HepG2 (cell line): ENCODE results near the gene CALM1. TPM values are rescaled to one million over a fixed set of nuclear protein-coding genes. Genes with fewer than 3 reads are reported as not detected.

Source experiments
- BCL6 ChIP-seq: IDR thresholded peaks from 2 replicates; pipeline ENCODE4 v1.6.1; 2016; ENCODE audit warnings: missing genetic modification reagents, missing compliant biosample characterization
- CBX5 ChIP-seq: sonication (generic); formaldehyde crosslinking; IDR thresholded peaks from 2 replicates; pipeline ENCODE4 v1.4.0; 2020; ENCODE audit warnings: missing genetic modification reagents, borderline replicate concordance
- CREM ChIP-seq, 2 experiments: sonication (generic) in 1 of 2; formaldehyde crosslinking in 1 of 2; IDR thresholded peaks; 2 replicates each; pipeline versions ENCODE4 v1.4.0 to v1.6.1; 2016 to 2020; ENCODE audit warnings: antibody characterized with exemption in 1 of 2, mild to moderate bottlenecking in 1 of 2, missing genetic modification reagents in 1 of 2
- SP1 ChIP-seq, 2 experiments: fragments of 450-650 bp in 1 of 2; sonication (generic) in 1 of 2; formaldehyde crosslinking in 1 of 2; IDR thresholded peaks; 2 replicates each; pipeline versions ENCODE4 v1.4.0 to v1.6.1; 2016 to 2020; ENCODE audit warnings: missing genetic modification reagents in 1 of 2
- SP4 ChIP-seq: sonication (generic); formaldehyde crosslinking; IDR thresholded peaks from 2 replicates; pipeline ENCODE4 v1.8.1; 2023; ENCODE audit warnings: mild to moderate bottlenecking, missing genetic modification reagents
- TEAD3 ChIP-seq: optimal IDR thresholded peaks from 2 replicates; pipeline ENCODE3; 2016; ENCODE audit warnings: borderline replicate concordance
- ZFP90 ChIP-seq: sonication (generic); formaldehyde crosslinking; IDR thresholded peaks from 2 replicates; pipeline ENCODE4 v1.8.0; 2022; ENCODE audit warnings: missing genetic modification reagents, mild to moderate bottlenecking, inconsistent platforms, borderline replicate concordance
- ZNF20 ChIP-seq: sonication (generic); formaldehyde crosslinking; IDR thresholded peaks from 2 replicates; pipeline ENCODE4 v1.4.0; 2020; ENCODE audit warnings: mild to moderate bottlenecking, moderate library complexity, missing genetic modification reagents
- ZNF232 ChIP-seq: sonication (generic); formaldehyde crosslinking; IDR thresholded peaks from 2 replicates; pipeline ENCODE4 v1.4.0; 2020; ENCODE audit warnings: missing genetic modification reagents, borderline replicate concordance
- ZNF850 ChIP-seq: sonication (generic); formaldehyde crosslinking; conservative IDR thresholded peaks from 2 replicates; pipeline ENCODE4 v1.9.0; 2021; ENCODE audit warnings: mild to moderate bottlenecking, missing genetic modification reagents
- polyA plus RNA-seq, 8 experiments: library from polyadenylated mRNA; depleted of rRNA in 3 of 8; stranded (reverse) in 7 of 8; unstranded in 1 of 8; fragments of >200 nt; fragmentation: Illumina TruSeq in 4 of 8; extraction: Trizol in 4 of 8; gene quantifications; 2 replicates each; pipeline versions ENCODE4 v1.2.1 to v1.2.3, GENCODE V29; 2011 to 2016; ENCODE audit warnings: low read depth in 4 of 8, missing spikeins in 1 of 8, mixed read lengths in 1 of 8; ENCODE audit not compliant: insufficient read depth in 1 of 8
- total RNA-seq, 5 experiments: library from RNA; depleted of rRNA; stranded (reverse); fragments of >200 nt; fragmentation: Illumina TruSeq; extraction: Trizol; gene quantifications; 2 replicates each; pipeline ENCODE4 v1.2.3, GENCODE V29; 2016; ENCODE audit warnings: low read depth in 1 of 5
- TF ChIP-seq, protein P1 (sequence below): sonication (generic); formaldehyde crosslinking; IDR thresholded peaks from 2 replicates; pipeline ENCODE4 v1.5.0; 2020; ENCODE audit warnings: mild to moderate bottlenecking, missing genetic modification reagents, borderline replicate concordance
- TF ChIP-seq, protein P2 (sequence below), 2 experiments: sonication (generic) in 1 of 2; formaldehyde crosslinking in 1 of 2; IDR thresholded peaks; 2 replicates each; pipeline versions ENCODE4 v1.4.0 to v1.6.1; 2016 to 2020; ENCODE audit warnings: borderline replicate concordance in 1 of 2, low read depth in 1 of 2, mild to moderate bottlenecking in 1 of 2, missing genetic modification reagents in 1 of 2
- TF ChIP-seq, protein P3 (sequence below): sonication (generic); formaldehyde crosslinking; IDR thresholded peaks from 2 replicates; pipeline ENCODE4 v1.4.0; 2020; ENCODE audit warnings: mild to moderate bottlenecking, missing genetic modification reagents
- TF ChIP-seq, protein P4 (sequence below): sonication (generic); formaldehyde crosslinking; IDR thresholded peaks from 2 replicates; pipeline ENCODE4 v1.4.0; 2020; ENCODE audit warnings: missing genetic modification reagents

CALM1 gene
- total and polyA plus RNA-seq, 2 of the 13 experiments (the other 11 are each of a cell fraction or from before 2014, with no cell fraction given) = 110 to 238 TPM

DNA sequence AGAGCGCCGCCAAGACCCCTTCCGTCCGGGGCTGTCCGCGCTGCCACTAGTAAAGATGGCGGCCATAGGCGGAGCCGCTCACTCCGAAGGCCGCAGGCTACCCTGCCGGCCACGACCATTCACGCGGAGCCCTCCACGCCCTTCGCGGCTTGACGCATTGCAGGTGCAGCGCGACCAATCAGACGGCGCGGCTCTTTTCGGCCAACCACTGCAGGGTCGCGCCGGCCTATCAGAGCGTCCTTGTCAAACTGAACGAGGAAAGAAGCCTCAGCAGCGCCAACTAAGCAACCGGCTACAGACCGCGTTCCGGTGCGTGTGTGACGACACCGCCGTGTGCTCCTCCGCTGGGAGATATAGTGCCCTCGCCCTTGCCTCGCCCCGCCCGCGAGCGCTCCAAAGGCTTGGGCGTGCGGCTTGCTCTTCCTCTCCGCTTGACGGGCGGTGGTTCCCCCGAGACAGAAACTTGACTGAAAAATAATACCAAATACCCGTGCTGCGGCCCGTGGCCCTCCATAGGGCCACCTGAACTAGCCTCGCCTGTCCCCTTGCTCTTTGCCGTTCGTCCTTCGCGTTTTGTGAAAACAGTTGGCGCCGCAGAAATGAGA, 13.6 kb upstream of the CALM1 start (continued):
- TF ChIP-seq, protein P1, sequence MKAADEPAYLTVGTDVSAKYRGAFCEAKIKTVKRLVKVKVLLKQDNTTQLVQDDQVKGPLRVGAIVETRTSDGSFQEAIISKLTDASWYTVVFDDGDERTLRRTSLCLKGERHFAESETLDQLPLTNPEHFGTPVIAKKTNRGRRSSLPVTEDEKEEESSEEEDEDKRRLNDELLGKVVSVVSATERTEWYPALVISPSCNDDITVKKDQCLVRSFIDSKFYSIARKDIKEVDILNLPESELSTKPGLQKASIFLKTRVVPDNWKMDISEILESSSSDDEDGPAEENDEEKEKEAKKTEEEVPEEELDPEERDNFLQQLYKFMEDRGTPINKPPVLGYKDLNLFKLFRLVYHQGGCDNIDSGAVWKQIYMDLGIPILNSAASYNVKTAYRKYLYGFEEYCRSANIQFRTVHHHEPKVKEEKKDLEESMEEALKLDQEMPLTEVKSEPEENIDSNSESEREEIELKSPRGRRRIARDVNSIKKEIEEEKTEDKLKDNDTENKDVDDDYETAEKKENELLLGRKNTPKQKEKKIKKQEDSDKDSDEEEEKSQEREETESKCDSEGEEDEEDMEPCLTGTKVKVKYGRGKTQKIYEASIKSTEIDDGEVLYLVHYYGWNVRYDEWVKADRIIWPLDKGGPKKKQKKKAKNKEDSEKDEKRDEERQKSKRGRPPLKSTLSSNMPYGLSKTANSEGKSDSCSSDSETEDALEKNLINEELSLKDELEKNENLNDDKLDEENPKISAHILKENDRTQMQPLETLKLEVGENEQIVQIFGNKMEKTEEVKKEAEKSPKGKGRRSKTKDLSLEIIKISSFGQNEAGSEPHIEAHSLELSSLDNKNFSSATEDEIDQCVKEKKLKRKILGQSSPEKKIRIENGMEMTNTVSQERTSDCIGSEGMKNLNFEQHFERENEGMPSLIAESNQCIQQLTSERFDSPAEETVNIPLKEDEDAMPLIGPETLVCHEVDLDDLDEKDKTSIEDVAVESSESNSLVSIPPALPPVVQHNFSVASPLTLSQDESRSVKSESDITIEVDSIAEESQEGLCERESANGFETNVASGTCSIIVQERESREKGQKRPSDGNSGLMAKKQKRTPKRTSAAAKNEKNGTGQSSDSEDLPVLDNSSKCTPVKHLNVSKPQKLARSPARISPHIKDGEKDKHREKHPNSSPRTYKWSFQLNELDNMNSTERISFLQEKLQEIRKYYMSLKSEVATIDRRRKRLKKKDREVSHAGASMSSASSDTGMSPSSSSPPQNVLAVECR (CRISPR knock-in tag) = peak; percentile 94
- no peak for TF ChIP-seq ZFP90 (CRISPR knock-in tag)
- TF ChIP-seq CREM (IDR thresholded peaks at IDR 0.05) = peak; percentile 97
- TF ChIP-seq CREM (CRISPR knock-in tag; IDR thresholded peaks at IDR 0.05) = peak; percentile 78
- TF ChIP-seq ZNF232 (CRISPR knock-in tag) = peak; percentile 59
- peak; percentile 86 for TF ChIP-seq CBX5
- TF ChIP-seq, protein P2, sequence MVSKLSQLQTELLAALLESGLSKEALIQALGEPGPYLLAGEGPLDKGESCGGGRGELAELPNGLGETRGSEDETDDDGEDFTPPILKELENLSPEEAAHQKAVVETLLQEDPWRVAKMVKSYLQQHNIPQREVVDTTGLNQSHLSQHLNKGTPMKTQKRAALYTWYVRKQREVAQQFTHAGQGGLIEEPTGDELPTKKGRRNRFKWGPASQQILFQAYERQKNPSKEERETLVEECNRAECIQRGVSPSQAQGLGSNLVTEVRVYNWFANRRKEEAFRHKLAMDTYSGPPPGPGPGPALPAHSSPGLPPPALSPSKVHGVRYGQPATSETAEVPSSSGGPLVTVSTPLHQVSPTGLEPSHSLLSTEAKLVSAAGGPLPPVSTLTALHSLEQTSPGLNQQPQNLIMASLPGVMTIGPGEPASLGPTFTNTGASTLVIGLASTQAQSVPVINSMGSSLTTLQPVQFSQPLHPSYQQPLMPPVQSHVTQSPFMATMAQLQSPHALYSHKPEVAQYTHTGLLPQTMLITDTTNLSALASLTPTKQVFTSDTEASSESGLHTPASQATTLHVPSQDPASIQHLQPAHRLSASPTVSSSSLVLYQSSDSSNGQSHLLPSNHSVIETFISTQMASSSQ (IDR thresholded peaks at IDR 0.05; ENCODE audit: low read depth) = 0 out of 2 replicates have a peak, but pooled peaks have one; percentile 59
- TF ChIP-seq, protein P2 (CRISPR knock-in tag; IDR thresholded peaks at IDR 0.05; ENCODE audit: borderline replicate concordance) = peak; percentile 52; the same call in 1 of the 2 replicates
- peak; percentile 88 for TF ChIP-seq SP4 (CRISPR knock-in tag)
- TF ChIP-seq BCL6 (CRISPR knock-in tag) = peak; percentile 59
- TF ChIP-seq TEAD3 (CRISPR knock-in tag) = peak; percentile 88
- no peak for TF ChIP-seq ZNF20 (CRISPR knock-in tag)
- TF ChIP-seq, protein P3, sequence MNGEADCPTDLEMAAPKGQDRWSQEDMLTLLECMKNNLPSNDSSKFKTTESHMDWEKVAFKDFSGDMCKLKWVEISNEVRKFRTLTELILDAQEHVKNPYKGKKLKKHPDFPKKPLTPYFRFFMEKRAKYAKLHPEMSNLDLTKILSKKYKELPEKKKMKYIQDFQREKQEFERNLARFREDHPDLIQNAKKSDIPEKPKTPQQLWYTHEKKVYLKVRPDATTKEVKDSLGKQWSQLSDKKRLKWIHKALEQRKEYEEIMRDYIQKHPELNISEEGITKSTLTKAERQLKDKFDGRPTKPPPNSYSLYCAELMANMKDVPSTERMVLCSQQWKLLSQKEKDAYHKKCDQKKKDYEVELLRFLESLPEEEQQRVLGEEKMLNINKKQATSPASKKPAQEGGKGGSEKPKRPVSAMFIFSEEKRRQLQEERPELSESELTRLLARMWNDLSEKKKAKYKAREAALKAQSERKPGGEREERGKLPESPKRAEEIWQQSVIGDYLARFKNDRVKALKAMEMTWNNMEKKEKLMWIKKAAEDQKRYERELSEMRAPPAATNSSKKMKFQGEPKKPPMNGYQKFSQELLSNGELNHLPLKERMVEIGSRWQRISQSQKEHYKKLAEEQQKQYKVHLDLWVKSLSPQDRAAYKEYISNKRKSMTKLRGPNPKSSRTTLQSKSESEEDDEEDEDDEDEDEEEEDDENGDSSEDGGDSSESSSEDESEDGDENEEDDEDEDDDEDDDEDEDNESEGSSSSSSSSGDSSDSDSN (CRISPR knock-in tag) = peak; percentile 91
- TF ChIP-seq SP1 (IDR thresholded peaks at IDR 0.05) = no peak
- TF ChIP-seq SP1 (CRISPR knock-in tag; IDR thresholded peaks at IDR 0.05) = peak; percentile 95
- peak; percentile 82; the same call in 1 of the 2 replicates for TF ChIP-seq ZNF850
- TF ChIP-seq, protein P4, sequence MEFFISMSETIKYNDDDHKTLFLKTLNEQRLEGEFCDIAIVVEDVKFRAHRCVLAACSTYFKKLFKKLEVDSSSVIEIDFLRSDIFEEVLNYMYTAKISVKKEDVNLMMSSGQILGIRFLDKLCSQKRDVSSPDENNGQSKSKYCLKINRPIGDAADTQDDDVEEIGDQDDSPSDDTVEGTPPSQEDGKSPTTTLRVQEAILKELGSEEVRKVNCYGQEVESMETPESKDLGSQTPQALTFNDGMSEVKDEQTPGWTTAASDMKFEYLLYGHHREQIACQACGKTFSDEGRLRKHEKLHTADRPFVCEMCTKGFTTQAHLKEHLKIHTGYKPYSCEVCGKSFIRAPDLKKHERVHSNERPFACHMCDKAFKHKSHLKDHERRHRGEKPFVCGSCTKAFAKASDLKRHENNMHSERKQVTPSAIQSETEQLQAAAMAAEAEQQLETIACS (CRISPR knock-in tag) = no peak; the same call in 1 of the 2 replicates
